ENCODE data around the gene TMPRSS13.

The TMPRSS13 gene

DNA sequence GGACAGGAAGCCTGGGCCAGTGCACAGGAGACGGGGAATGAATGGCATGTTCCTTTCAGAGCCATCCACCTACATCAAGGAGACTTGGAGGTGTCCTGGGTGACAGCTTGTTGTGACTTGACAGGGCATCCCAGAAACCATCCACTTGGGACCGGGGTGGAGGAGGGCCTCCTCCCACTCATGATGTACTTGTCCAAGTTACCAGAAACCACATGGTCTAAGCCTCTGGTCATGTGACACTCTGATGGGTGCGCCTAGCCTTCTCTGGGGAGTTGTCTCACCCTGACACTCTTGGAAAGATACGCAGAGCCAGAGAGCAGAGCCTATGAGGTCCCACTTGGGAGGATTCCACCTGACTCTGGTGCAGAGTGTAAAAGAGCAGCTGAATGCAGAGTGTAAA is 31.1 kb downstream of the TMPRSS13 start:
- DNase-seq (ENCODE audit: low read depth in 3 of 3), result no peak

DNA sequence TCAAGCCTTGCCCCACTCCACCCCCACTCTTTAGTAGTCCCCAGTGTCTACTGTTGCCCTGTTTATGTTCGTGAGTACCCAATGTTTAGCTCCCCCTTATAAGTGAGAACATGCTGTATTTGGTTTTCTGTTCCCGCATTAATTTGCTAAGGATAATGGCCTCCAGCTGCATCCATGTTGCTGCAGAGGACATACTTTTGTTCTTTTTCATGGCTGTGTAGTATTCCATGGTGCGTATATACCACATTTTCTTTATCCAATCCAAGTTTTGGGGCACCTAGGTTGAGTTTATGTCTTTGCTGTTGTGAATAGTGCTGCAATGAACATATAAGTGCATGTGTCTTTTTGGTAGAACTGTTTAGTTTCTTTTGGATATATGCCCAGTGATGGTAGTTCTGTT is 36.6 kb downstream of the TMPRSS13 start:
- DNase-seq (ENCODE audit: low read depth in 3 of 3), result no peak

DNA sequence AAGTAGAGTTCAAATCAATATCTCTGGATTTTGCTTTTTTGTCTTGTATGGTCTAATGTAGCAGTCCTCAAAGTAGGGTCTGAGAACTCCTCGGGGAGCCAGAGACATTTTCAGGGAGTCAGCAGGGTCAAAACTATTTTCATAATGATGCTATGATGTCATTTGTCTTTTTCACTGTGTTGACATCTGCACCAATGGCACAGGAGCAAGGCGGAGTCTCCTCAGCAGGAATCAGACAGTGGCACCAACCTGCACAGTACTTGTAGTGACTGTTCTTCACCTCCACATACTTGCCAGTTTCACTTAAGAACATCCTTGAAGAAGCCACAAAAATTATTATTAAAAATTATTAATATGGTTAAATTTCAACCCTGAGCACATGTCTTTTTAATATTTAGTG is 37.8 kb downstream of the TMPRSS13 start:
- DNase-seq (ENCODE audit: low read depth in 3 of 3), result no peak

DNA sequence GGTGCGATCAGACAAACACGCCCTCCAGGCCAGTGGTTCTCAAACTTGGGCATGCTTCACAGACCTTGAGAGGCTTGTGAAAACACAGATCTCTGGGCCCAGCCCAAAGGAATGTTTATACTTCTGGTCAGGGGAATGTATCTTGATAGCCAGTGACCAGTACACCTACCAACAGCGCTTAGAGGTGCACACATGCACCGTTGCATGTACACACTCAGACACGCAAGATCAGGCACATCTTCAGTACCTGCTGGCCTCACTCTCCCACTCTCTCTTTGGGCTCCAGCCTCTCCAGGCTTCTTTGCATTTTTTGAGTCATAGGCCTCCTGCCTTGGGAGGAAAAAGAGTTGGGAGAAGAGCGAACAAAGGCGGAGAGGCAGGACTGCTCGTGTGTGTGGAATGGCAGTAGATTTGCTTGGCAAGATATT is 41.0 kb downstream of the TMPRSS13 start:
- no peak for DNase-seq (ENCODE audit: low read depth in 3 of 3)

DNA sequence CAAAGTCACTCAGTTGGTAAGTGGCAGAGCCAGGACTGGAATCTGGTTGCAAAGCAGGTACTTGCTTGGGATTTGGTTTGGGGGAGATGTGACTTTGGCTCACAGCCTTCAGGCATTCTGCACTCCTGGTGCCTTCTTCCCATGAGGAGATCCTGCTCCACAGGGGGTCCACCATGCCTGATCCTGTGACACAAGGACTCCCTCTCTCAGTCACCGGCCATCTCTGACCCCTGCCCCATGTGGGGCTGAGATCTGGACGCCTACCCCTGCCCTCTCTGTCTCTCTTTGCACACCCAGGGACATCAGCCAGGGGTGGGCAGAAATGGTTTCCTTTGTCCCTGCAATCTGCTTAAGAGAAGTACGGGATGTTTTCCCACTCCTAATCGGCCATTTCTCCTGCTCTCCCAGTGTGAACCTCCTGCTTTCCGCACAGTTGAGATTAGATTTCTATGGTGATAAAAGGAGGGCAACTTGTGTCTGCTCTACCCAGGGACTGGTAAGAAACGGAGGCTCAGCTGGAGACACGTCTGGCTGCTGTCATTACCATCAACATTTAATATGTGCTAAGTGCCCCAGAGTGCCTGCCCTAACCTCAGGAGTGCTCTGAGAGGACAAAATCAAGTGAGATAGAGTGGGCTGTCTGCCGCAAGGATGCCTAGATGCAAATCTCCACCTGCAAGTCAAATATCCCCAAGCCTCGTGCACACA is 41.6 kb downstream of the TMPRSS13 start:
- DNase-seq (ENCODE audit: low read depth in 3 of 3), result no peak

DNA sequence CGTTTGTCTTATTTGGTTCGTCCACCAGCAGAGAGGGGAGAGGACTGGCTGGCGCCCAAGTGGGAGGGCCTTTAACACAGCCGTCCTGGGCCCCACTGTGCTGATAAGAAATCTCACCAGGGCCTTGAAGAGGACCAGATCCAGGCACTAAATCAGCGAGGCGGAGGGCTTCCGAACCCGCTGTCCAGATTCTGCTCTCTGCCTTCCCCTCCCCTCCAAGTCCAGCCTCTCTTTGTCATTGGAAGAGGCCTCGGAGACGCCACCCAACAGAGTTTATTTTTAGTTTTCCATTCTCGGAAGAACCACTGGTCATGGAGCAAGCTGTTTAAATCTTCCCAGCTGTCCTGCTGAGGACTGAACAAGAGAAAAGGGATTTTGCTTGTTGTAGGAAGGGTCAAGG is 43.4 kb downstream of the TMPRSS13 start:
- no peak for DNase-seq (ENCODE audit: low read depth in 3 of 3)

DNA sequence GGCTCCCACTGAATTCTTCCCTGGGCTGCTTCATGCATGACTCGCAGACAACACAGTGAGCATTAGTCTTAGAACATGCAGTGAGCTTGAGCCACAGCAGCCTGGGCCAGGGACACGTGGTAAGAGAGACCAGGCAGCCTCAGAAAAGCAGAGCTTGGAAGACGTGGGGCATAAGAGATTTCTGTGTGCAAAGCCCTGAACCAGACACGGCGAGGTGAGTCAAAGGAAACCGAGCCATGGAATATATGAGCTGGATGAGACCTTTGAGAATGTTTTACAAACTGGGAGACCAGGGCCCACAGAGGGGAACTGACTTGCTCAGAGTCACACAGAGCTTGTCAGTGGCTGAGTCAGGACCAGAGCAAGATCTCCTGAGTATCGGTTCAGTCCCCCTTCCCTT is 44.2 kb downstream of the TMPRSS13 start:
- DNase-seq (ENCODE audit: low read depth in 3 of 3), result no peak

DNA sequence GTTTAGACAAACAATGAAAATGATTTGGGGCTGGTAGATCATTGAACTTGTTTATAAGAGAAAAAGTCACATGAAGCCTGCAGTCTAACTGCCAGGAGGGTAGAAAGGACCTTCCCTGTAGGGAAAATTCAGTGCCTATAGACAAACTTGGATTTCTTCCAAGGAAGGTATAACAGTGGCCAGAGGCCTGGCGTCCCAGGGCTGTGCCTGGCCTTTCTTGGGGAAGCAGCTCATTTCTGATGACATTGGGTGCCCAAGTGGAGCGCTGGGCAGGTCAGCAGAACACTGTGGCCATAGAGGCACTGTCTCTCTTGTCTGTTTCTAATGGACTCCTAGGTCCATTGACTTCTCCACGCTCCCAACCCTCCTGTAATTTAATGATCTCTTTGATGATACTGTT is 46.1 kb downstream of the TMPRSS13 start:
- no peak for DNase-seq (ENCODE audit: low read depth in 3 of 3)

DNA sequence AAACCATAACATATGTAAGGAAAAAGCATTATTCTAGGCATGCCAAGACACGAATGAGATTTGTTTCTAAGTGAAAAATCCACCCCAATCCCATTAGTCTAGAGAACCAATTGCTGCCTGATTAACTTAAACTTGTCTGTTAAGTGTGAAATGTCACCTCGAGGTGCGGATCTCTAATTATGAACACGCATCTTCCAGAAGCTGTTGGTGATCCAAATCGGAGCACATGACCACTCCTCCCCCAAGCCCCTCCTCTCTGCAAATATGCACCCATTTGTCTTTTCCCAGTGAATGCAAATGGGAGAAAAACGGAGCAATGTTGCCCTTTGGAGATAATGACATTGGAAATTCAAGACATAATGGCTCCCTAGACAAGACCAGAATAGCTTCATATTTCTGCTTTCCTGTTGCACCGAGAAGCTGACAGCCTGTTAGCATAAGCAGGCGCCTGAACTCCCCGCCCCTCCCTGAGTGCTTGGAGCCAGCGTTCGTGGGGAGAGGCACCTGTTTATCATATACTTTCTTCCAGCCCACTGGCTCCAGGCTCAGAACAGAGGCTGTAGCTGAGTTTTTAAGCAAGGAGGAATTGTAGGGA is 46.8 kb downstream of the TMPRSS13 start:
- DNase-seq (ENCODE audit: low read depth in 3 of 3), result no peak

DNA sequence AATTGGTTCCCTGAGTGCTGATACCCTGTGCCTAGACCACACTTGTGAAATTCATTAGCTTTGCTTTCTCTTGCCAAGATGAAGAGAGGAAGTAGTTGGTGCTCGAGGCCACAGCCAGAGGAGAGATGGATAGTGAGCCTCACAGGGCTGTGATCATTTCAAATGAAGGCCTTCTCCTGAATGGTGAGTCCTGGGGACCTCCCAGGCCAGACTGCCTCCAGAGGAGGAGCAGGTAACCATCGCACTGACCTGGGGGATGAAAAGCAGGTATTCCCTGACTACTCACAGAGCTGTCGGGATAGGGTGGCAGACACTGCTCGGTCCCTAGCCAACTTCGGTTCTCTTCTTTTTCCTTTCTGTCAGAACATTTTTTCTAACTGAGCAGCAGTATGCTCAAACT is 48.0 kb downstream of the TMPRSS13 start:
- DNase-seq (ENCODE audit: low read depth in 3 of 3), result no peak

DNA sequence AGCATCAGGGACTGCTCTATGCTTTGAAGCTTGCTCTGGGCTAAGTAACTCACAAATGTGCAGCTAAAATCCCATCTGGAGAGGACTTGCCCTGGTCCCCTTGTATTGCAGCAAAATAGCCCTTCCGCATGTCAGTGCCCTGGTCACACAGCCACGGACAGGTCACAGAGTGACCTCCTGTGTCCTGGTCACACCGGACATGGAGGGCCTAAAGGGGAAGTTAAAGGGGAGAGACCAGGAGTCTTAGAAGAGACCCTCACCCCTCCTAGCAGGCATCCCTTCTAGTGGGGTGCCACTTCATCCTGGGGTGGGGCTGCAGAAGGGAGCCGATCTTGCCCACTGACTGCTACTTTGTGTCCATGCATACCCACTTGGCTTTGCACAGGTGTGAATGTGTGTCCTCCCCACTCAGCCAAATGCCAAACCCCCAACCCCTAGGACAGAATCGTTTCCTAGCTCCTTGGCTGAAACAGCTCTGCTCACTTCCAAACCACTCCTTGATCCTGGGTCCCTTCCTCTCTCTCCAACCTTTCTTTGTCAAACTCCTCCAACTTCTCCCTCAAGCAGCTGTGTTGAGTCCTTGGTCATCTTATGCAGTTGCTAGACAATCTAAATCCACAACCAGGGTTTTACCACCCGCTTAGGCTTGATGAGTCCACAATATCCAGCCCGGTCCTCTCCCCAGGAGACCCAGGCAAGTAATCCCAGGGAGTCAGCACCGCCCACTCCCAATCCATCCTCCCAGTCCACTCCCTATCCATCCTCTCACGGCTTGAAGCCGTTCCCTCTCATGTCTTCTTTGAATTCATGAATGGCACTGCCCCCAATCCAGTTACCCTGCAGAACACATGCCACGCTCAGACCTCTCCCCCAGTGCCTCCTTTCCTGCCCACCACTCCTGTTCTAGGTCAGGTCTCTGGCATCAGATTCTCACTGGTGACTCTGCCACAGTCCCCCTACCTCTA is 49.4 kb downstream of the TMPRSS13 start:
- DNase-seq (ENCODE audit: low read depth in 3 of 3), result no peak

DNA sequence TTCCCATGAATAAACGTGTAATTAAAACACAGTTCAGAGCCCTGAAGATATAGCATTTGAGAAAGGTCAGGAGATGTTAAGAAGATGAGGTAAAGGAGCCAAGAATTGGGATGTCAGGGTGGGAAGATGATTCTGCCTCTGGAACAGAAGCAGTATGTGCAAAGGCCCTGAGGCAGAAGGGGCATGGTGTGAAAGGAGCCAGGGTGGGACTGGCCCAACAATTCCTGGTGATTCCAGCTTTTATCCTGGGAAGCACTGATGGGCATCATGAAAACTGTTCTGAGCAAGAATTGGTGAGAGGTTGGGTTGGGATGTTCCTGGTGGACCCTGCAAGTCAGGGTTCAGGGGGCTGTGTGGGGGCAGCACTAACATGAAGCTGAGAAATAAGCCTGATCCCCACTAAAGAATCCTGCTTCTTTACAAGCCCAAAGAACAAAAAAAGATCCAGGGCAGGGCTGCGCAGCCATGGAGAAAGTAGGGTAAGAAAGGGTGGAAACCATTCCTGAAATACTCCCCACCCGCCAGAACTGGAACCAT is 50.2 kb downstream of the TMPRSS13 start:
- no peak for DNase-seq (ENCODE audit: low read depth in 3 of 3)

DNA sequence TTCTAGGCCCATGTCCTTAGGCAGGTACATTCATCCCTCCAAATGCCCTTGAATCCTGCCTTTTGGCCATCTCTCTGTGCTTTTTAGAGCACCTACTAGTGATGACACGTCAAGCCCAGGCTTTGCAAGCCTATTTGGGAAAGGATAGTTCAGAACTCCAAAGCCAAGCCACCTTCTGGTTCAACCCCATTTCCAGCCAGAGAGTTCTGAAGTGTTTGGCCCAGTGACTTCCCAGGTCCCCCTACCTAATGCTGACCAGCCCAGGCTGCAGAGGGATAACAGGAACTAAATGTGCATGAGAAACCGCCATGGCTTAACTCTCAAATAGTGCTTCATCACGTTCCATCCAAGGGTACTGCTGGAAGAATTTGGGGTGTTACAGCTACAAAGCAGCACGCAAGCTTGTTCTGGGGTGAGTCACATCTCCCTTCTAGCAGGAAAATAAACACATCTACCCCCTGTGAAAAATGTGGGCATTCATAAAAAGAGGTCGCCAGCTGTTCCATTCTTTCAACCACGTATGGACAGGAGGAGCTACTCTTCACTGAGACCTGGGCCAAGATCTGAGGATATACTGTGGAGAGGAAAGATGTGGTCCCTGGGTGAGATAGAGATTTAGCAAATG is 50.8 kb downstream of the TMPRSS13 start:
- no peak for DNase-seq (ENCODE audit: low read depth in 3 of 3)

DNA sequence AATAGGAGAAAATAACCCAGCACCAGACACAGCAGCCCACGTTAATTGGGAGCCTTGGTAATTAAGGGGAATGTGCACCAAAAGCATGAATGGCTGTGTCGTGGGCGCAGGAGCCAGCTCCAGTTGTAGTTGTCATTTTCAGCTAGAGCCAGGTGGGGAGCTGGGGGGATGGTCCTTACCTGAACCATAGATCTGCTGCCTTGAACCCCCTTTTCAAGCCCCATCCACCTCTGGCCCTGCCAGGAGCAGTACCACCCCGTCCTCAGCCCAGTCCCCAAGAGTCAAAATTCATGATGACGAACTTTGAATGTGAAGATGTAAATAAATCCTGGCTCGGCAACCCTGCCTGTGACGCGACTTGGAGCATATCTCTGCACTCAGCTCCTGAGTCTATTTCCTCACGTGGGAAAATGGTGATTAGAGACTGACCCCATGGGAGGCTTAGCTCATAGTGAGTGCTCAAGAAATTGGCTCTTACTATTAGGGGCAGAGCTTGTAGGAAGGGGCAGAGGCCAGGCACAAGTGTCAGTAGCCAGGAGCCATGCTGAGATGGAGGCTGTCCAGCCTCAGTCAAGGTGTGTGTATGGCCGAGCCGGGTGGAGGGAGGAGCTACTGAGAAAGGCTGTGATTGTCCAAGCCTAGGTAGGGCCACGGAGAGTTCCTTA is 52.0 kb downstream of the TMPRSS13 start:
- no peak for DNase-seq (ENCODE audit: low read depth in 3 of 3)

DNA sequence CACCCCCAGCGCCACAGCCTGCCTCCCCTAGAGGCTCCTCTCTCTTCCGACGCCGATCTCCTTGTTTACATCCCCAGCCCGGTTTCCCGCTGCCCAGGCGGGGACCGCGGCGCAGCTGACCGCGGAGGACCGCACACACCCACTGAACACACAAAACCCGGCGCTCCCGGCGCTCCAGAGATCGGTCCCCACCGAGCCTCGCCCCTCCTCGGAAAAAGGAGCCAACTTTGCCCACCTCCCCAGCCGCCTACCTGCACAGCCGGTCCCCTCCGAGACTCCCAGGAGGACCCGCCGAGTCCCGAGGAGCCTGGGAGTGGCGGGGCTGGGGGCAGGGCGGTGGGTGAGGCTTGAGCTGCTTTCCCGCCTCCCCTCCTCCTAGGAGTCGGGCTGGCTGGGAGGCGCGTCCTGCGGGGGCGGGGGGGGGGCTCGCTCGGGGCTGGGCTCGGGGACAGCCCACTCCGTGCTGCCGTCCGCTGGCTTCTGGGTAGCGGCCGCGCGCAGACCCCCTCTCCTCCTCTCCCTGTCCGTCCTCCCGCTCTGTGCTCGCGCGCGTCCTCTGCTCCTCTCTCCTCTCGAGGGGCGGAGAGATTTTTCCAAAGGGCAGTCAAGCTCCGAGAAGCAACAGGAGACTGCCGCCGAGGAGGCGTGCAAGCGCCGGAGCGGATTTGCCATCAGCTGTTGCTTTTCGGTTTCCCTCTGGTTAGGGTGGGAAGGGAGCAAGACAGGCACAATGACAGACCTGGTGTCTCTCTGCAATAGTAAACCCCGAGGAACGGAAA is 52.7 kb downstream of the TMPRSS13 start, which contains the start of gene FXYD6:
TSS of gene FXYD6 (minus strand) at position 318 of the 779 bp plus-strand sequence. CDS start 33,882 bp downstream, outside the sequence.
- no peak for DNase-seq (ENCODE audit: low read depth in 3 of 3)

DNA sequence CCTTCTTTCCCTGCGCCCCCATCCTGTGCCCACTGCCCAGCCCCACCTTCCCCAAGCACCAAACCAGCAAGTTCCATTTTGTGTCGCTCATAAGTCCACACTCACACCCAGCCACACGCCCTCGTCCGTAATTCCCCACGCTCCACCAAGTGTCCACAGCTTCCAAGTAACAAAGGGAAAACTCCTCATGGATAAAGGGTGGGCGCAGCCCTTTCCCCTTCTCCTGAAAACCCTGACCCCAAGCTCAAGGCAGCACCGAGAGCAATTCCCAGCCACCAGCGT is 53.2 kb downstream of the TMPRSS13 start:
- DNase-seq (ENCODE audit: low read depth in 3 of 3), result no peak

DNA sequence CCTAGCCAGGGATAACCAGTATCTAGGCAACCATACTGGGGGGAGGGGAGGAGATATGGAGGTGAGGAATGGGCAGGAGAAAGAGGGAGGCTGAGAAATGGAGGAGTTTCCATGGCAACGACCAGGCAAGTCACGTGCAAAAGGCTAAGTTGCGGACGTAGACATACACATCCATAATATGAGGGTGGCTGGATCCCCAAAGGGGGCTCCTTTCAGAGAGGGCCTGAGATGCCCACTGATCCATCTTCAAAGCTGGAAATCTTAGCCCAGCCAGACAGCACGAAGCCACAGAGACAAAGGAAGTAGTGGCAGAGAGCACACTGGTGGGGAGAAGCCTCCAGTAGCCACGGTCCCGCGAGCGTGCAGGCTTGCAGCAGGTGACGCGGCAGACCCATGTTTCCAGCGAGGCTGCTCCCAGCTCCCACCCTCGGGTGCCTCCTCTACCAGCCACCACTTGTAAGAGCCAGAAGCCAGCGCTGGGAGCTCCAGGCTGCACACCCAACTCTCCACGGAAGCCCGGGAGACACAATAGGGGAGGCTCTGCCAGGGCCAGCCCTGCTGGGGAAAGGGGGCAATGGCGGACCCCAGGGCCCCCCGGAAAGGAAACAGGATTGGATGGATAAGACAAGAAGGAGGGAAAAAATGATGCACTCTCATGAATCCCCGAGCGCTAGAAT is 53.7 kb downstream of the TMPRSS13 start:
- peak in 1 of 3 experiments; percentile 8 for DNase-seq (ENCODE audit: low read depth in 3 of 3)

DNA sequence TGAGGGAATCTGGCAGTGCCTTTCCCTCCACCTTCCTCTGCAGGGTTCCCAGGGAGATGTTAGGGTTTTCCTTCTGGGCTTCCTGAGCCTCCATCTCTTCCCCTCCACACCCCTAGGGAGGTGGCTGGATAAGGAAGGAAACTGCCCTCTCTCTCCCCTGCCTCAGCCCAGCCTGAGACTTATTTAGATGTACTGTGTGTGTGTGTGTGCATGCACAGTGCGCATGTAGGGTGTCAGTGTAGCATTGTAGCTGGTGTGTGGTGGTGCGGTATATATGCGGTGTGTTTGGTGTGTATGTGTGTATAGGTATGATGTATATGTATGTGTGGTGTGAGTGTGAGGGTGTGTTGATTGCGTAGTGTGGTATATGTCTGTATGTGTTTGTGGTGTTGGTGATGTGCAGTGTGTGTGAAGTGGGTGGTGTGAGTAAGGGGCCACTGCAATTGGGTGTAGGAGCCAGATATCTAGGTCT is 54.3 kb downstream of the TMPRSS13 start:
- no peak for DNase-seq (ENCODE audit: low read depth in 3 of 3)

DNA sequence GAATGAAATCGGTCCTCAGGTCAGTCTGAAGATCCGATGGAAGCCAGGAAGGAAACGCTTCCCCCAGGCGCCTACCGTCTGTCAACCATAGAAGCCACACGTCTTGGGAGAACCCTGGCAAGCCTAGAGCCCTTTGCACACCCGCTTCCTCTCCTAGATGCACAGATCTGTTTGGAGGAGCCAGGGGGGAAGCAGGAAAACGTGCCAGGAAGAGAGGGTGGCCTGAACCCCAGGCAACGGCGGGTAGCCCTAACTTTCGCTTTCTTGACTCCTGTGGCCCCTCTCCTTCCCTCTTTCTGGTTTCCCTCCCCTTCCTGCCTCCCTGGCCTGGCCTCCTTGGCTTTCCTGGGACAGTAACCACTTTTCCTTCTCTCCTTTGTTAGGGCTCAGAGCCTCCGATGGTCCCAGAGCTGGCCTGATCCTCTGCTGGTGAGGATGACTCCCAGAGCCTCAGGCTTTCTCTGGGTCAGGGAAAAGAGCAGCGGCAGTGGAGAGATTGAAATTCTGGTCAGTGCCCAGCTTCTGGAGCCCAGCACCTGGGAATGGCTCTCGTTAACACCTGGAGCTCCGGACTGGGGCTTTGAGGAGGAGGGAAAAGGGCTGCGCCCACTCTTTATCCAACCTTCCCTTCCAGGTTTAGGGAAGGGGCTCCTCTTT is 54.8 kb downstream of the TMPRSS13 start:
- DNase-seq (ENCODE audit: low read depth in 3 of 3), result no peak

DNA sequence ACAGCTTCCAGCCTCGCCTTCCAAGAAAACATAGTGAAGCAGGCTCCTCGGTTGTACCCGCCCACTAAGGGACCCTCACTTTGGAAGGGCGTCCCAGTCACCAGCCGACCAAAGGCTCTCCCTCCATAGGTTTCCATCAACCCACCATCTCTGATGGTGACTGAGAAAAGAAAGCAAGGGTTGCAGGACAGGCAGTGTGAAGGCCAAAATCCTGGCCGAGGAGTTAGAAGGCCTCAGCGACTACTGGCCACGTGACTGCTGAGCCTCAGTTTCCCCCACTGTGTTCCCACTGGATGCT is 55.4 kb downstream of the TMPRSS13 start:
- no peak for DNase-seq (ENCODE audit: low read depth in 3 of 3)

Measured in stimulated activated CD4-positive, alpha-beta T cell treated with anti-CD3 and anti-CD28 coated beads, TNF-alpha, amount 100 ng/mL, for 4 hours (primary cell).